RPMI7951 (cell line): ENCODE measurements around the gene LBR. TPM values are rescaled to one million over a fixed set of nuclear protein-coding genes. Genes with fewer than 3 reads are reported as not detected.
"Not testable (repeated sequence)": the region's sequence is repeated elsewhere in the genome, so short reads cannot be mapped to it uniquely, and the experiment has no call there.

Source experiments
- DNase-seq: peaks from one replicate; pipeline ENCODE4 v3.0.0-alpha.2; 2012; ENCODE audit warnings: low read depth
- total RNA-seq: library from RNA; depleted of rRNA; stranded (reverse); fragments of >200 nt; shearing (Covaris generic); gene quantifications from 2 replicates; pipeline ENCODE4 v1.2.3, GENCODE V29; 2014

LBR gene
- total RNA-seq, 1 experiment from 2014 or later: 38.2 TPM

GRCh38 chr1:225423518-225423855 is 4.4 kb downstream of the LBR start:
- DNase-seq: no peak

GRCh38 chr1:225422795-225423517 is 4.9 kb downstream of the LBR start:
- DNase-seq: no peak

- no peak for DNase-seq
Measured at GRCh38 chr1:225422031-225422605, 5.7 kb downstream of the LBR start.

GRCh38 chr1:225418598-225418997 is 9.2 kb downstream of the LBR start:
- no peak for DNase-seq

- no peak for DNase-seq
Measured at GRCh38 chr1:225418059-225418458, 9.8 kb downstream of the LBR start.

- no peak for DNase-seq
Measured at GRCh38 chr1:225415967-225416745, 11.7 kb downstream of the LBR start.

GRCh38 chr1:225415307-225415706 is 12.5 kb downstream of the LBR start:
- DNase-seq: no peak

- no peak for DNase-seq
Measured at GRCh38 chr1:225413708-225414375, 14.0 kb downstream of the LBR start.

- DNase-seq: no peak
Measured at GRCh38 chr1:225412803-225413351, 15.0 kb downstream of the LBR start.

- no peak for DNase-seq
Measured at GRCh38 chr1:225412321-225412720, 15.5 kb downstream of the LBR start.

GRCh38 chr1:225410036-225410435 is 17.8 kb downstream of the LBR start:
- no peak for DNase-seq

- no peak for DNase-seq
Measured at GRCh38 chr1:225409051-225409450, 18.8 kb downstream of the LBR start.

GRCh38 chr1:225408249-225408648 is 19.6 kb downstream of the LBR start:
- no peak for DNase-seq

- no peak for DNase-seq
Measured at GRCh38 chr1:225407755-225408154, 20.1 kb downstream of the LBR start.

GRCh38 chr1:225406976-225407725 is 20.7 kb downstream of the LBR start:
- no peak for DNase-seq

- DNase-seq: no peak
Measured at GRCh38 chr1:225400968-225401367, 26.9 kb downstream of the LBR start.

- no peak for DNase-seq
Measured at GRCh38 chr1:225396357-225396756, 31.5 kb downstream of the LBR start.

GRCh38 chr1:225389843-225390242 is 38.0 kb downstream of the LBR start:
- DNase-seq: no peak

GRCh38 chr1:225388372-225388771 is 39.5 kb downstream of the LBR start:
- DNase-seq: no peak

- DNase-seq: not testable (repeated sequence)
Measured at GRCh38 chr1:225386860-225387259, 41.0 kb downstream of the LBR start.

GRCh38 chr1:225380691-225381090 is 47.1 kb downstream of the LBR start:
- no peak for DNase-seq
